GM21737 (cell line): ENCODE results near the gene ECSCR.
"Not testable (repeated sequence)": the region's sequence is repeated elsewhere in the genome, so short reads cannot be mapped to it uniquely, and the experiment has no call there.

Experiments
- ATAC-seq: cut with Tn5 transposase; IDR thresholded peaks from one replicate; pipeline ENCODE4 v1.9.1; 2021; ENCODE audit warnings: mild to moderate bottlenecking, moderate library complexity; ENCODE audit not compliant: unreplicated experiment

The ECSCR gene, protein sequence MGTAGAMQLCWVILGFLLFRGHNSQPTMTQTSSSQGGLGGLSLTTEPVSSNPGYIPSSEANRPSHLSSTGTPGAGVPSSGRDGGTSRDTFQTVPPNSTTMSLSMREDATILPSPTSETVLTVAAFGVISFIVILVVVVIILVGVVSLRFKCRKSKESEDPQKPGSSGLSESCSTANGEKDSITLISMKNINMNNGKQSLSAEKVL

DNA sequence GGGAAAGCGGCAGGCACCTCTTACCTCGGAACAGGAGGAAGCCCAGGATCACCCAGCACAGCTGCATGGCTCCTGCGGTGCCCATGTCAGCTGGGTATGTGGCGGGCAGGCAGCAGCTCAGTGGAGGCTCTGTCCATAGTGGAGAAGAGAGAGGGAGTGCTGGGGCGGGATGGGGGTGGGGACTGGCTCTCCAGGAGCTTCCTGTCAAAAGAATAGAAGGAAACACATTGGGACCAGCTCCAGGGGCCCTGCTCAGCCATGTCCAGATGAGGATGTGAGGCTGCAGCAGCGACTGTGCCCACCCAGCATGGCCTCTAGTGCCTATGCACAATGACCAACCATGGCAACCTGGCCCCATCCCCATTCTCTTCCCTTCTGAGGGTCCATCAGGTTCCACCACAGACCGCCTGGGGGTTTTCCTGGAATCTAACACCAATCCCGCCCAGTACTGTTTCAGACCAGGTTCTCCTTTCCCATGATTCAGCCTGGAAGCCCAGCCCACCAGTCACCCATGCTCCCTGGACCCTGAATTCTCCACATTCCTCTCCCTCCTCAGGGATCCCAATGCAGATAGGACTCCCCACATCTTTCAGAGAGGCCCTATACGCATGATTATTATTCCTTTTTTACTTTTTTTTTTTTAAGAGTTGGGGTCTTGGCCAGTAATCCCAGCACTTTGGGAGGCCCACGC lies at the start of gene ECSCR:
ECSCR (minus strand) TSS at position 158 of the 691 bp plus-strand sequence; CDS start at position 85, 73 bp downstream.
- ATAC-seq, result no peak

DNA sequence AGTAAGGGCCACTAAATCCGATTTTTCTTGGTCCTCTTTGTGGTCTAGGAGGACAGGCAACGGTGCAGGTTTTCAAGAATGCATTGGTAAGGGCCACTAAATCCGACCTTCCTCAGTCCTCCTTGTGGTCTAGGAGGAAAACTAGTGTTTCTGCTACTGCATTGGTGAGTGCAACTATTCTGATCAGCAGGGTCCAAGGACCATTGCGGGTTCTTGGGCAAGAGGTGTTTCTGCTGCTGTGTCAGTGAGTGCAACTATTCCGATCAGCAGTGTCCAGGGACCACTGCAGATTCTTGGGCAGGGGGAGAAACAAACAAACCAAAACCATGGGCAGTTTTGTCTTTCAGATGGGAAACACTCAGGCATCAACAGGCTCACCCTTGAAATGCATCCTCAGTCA lies 42.2 kb upstream of the ECSCR start:
- ATAC-seq, result not testable (repeated sequence)

DNA sequence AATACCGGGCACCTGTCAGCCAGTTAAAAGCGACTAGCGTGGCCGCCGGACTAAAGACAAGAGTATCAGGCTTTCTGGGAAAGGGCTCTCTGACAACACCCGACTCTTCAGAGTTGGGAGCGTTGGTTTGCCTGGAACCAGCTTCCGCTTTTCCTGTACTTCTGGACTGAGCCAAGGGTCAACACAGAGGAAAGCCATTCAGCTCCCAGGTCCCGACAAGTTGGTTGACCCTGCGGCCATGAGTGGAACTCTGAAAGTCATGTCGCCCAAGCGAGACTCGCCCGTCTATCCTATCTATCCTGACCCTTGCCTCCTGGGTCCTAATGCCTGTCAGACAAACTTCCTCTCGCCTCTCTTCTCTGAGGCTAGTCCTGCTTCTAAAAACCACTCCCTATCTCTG lies 41.3 kb upstream of the ECSCR start:
- not testable (repeated sequence) for ATAC-seq

DNA sequence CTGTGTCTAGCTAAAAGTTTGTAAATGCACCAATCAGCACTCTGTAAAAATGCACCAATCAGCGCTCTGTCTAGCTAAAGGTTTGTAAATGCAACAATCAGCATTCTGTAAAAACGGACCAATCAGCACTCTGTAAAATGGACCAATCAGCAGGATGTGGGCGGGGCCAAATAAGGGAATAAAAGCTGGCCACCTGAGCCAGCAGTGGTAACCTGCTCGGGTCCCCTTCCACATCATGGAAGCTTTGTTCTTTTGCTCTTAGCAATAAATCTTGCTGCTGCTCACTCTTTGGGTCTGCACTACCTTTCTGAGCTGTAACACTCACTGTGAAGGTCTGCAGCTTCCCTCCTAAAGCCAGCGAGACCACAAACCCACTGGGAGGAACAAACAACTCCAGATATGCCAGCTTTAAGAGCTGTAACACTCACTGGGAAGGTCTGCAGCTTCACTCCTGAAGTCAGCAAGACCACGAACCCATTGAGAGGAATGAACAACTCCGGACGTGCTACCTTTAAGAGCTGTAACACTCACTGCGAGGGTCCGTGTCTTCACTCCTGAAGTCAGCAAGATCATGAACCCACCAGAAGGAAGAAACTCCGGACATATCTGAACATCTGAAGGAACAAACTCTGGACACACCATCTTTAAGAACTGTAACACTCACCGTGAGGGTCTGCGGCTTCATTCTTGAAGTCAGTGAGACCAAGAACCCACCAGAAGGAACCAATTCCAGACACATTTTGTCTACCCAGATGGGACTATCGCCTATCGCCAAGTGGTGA lies 40.7 kb upstream of the ECSCR start:
- ATAC-seq, result not testable (repeated sequence)

DNA sequence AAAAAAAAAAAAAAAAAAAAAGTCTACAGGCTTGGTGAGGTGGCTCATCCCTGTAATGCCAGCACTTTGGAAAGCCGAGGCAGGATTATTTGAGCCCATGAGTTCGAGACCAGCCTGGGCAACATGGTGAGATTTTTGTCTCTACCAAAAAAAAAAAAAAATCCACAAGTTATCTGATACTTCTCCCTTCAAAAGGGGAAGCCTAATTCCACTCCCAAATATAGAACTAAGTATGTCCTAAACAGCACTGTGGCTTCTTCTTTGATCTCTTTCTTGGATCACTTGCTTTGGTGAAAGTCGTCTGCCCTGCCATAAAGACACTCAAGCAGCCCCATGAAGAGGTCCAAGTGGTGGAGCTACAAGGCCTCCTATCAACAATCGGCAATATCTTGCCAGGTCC lies 38.8 kb upstream of the ECSCR start:
- no peak for ATAC-seq

DNA sequence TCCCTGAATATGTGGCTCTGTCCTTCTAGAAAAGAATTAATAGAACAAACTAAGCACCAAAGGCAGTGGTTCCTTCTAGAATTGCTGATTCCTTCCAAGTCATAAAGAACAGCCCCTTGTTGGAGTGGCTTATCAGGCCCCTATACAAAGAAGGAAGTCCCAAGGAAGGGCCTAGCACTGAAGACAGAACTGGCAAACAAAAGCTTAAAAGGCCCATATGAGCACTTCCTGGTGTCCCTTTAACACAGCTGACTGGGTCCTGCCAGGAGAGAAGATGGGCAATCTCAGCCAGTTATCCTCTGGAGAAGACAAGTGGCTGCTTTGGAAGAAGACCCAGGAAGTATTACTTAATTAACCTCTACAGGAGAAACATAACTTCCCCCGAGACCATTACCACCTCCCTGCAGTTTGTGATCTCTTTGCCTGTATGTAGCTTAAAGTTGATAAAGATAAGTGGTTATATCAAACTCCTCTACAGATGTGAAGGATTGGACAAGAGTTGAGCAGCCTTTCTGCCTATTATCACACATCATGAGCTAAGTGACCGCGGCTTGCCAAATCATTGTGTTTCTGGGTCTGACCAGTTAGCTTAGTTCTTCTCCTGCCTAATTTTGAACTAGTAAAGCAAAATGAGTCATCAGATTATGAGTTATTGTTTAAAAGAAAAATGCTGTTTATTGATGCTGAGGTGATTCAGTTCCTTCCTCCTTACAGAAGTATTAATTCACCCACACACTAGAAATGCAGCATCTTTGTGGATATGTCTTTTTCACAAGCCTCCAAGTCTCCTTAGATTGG lies 33.3 kb upstream of the ECSCR start:
- ATAC-seq, result no peak

DNA sequence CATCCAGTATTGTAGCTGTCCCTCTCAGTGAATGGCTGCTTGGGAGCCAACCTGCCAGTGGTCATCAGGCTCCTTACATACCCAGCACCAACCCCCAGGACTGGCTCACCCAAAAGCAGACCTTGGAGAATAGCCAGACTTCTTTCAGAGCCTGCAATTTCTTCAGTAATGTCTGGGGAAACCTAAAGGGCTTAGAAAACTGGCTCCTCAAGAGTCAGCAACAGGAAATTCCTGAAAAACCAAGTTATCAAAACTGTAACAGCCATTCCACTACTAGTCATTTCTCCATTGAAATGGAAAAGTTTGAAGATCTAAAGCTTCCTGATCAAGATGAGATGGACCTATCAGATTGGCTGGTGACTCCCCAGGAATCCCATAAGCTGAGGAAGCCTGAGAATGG lies 32.3 kb upstream of the ECSCR start:
- no peak for ATAC-seq

DNA sequence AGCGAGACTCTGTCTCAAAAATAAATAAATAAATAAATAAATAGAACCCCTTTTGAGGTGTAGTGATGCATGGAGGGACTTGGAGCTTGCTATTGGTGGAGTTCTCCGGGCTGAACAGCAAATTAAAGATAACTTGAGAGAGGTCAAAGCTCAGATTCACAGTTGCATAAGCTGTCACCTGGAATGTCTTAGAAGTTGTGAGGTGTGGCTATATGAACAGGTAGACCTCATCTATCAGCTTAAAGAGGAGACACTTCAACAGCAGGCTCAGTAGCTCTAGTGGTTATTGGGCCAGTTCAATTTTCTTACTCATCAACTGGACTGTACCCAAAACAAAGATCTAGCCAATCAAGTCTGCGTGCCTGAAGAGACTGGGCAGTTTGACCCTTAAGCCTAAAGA lies 31.7 kb upstream of the ECSCR start:
- ATAC-seq, result no peak

DNA sequence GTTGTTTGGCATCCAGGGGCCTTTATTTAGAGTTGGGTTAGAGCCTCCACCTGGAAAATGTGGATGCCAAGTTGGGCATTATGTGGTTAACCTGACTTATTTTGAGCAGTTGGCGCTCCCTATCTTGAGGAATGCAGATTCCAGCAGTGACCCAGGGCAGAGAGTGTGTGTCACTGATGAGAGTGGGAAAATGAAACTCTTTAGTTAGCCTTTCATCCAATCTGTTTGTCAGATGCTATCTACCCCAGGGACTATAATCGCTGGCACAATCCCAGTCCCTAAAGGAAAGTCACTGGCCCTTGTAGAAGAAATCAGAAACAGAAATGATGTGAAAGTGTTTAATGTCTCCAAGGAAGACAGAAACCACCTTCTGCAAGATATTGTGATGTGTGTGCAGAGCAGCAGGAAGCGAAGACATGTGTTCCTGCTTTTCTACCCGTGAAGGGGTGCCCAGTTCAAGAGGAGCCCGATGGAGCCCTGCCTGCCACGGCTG lies 30.2 kb upstream of the ECSCR start:
- ATAC-seq, result no peak

DNA sequence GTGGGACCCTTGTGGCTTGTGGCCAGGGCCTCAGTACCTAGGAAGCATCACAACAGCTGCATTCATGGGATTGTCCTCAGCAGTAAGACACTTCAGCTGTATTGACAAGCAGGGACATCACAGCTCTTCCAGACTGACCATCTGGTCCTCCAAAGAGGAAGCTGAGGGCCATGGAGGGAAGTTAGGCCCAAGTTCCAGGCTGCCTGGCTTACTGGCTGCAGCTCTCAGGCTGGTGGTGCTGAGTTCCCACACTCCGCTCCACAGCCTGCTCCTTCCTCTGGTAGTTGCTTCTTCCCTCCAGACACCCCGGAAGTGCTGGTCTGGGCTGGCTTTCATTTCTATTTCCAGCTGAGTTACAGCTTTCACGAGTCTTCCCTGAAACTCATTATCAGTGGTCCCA lies 25.7 kb upstream of the ECSCR start:
- no peak for ATAC-seq

DNA sequence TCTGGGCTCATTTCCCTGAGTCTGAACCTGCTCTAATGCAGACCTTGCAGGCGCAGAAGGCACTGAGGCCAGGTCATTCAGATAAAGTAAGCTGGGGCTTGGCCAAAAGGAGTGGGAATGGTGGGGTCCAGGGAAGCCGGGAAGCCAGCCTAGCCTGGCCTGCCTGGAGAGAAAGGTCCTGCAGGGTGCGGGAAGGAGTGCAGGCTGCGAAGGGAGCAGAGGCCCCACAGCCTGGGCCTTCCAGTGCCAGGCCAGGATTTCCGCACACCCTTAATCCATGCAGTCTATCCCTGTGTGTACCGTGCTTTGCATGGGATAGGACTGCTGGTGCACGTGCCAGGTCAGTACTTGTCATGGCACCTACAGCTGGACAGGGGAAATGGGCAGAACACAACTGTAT lies 23.7 kb upstream of the ECSCR start:
- ATAC-seq, result no peak

DNA sequence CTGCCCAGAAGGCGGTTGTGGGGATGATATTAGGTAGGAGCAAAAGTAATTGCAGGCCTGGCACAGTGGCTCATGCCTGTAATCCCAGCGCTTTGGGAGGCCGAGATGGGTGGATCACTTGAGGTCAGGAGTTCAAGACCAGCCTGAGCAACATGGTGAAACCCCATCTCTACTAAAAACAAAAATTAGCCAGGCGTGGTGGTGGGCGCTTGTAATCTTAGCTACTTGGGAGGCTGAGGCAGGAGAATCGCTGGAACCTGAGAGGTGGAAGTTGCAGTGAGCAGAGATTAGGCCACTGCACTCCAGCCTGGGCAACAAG lies 20.3 kb upstream of the ECSCR start:
- not testable (repeated sequence) for ATAC-seq

DNA sequence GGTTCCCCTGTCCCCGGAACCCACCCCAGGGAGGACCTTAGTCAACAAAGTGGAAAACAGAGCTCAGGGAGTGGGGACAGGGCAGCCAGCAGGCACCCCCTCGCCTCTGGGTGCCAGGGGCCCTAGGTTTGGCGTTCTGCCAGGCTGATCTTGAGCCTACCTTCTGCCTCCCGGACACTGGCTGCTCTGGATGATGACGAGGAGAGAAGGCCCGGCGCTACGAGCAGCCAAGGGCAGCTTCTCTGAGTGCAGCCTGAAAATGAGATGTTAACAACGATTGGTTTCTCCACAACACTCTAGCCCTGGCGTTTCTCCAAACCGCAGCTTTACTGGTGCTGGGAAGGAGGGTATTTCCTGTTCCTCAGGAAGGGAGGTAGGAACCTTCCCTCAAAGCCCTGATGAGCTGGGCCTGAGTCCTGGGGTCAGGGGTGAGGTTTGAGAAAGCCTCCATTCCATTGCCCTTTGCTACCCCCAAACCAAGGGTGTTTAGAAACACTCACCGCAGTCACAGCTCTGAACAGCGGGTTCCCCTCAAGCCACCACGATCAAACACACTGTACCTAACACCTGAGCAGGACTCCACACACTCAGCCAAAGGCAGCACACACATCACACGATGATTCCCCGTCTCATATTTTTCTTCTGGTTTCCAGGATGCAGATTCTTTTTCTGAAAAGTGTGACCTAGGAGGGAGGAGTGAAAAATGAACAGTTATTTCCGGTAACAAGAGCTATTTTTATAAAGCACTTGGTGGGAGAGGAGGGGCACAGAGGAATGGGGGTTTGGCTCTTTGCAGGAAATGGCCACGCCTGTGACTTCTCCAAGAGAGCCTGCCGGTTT lies 19.7 kb upstream of the ECSCR start, which contains the start of gene STING1:
STING1 (minus strand) TSS at position 709 of the 840 bp plus-strand sequence. CDS start 1,054 bp downstream, outside the sequence.
- peak; percentile 53 for ATAC-seq

DNA sequence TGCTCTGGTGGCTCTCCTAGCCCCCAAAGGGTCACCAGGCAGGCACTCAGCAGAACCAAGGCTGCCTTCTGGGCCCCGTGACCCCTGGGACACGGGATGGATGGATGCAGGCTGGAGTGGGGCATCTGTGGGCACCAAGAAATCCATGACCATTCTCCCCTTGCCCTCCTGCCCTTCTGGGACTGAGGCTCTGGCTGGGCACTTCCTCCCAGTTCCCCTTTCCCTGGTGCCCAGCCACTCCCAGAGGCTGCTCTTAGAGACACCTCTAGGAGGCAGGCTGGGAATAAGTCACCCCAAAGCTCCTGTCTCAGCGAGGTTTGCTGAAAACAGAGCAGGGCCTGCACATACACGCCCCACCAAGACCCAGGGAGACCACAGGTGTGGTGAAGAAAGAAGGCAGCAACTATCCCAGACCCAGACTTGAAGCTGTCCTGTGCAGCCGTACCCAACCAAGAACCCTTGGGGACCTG lies 19.1 kb upstream of the ECSCR start:
- ATAC-seq, result peak; percentile 17

DNA sequence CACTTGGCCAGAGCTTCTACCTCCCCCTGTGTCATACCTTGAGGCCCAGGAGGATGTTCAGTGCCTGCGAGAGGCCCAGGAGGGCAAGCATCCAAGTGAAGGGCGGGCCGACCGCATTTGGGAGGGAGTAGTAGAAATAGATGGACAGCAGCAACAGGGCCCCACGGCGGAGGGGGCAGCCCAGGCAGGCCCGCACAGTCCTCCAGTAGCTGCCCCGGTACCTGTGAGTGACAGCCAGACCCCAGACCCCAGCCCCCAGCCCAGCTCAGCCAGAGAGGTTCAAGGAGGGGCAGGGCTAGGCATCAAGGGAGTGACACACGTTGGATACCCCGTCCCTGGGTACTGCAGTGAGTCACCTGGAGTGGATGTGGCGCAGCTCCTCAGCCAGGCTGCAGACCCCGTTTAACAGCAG lies 18.6 kb upstream of the ECSCR start:
- ATAC-seq, result no peak

DNA sequence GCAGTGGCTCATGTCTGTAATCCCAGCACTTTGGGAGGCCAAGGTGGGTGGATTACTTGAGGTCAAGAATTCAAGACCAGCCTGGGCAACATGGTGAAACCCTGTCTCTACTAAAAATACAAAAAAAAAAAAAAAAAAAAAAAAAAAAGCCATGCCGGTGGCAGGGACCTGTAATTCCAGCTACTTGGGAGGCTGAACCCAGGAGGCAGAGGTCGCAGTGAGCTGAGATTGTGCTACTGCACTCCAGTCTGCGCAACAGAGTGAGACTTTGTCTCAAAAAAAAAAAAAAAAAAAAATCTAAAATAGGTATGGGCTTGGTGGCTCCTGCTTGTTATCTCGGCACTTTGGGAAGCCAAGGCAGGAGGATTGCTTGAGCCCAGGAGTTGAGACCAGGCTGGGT lies 17.2 kb upstream of the ECSCR start:
- not testable (repeated sequence) for ATAC-seq

DNA sequence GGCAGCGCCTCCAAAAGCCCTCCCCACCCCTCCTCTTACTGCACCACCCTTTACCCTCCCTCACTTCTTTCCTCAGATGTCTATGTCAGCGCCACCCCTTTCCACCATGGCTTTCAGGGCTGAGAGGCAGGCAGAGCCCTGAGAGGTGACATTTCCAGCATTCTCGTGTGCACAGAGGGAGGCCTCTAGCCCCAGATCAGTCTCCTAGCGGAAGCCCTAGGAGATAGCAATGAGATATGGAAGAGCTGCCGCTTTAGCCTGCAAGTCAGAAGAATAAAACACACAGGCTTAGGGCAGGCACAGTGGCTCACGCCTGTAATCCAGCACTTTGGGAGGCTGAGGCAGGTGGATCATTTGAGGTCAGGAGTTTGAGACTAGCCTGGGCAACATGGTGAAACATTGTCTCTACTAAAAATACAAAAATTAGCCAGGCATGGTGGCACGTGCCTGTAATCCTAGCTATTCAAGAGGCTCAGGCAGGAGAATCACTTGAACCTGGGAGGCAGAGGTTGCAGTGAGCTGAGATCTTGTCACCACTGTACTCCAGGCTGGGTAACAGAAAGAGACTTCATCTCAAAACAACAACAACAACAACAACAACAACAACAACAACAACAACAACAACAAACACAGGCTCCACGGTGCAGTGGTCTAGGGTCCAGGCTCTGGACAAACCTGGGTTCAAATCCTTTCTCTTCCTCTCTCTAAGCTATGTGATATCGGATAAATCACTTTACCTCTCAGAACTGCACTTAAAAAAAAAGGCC lies 16.3 kb upstream of the ECSCR start:
- not testable (repeated sequence) for ATAC-seq

DNA sequence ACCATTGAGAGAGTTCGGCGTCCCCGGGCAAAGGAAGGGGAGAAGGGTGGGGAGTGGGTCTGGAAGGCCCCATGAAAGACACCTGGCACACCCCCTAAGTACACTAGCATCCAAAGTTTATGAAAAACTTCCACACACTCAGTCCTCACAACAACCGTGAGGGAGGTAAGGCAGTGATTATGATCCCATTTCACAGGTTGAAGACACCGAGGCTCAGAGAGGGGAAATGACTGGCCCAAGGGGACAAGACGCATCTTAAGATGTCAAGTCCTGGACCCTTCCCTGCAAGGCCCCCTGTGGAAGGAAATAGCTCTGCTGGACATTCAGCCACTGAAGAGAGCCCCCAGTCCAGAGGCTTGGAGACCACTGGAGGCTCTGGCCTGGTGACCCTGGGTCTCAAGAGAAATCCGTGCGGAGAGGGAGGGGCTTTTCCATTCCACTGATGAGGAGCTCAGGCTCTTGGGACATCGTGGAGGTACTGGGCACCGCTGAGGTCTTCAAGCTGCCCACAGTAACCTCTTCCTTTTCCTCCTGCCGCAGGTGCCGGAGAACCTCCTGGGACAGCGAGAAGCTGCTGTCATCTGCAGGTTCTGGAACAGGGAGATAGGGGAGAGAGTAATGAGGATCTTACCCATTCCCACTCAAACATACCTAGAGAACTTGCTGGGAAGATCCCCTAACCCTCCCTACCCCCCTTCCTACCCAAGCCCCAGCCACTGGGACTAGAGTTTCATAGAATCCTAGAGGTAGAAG lies 13.5 kb upstream of the ECSCR start:
- no peak for ATAC-seq
